GM21367 (cell line): ENCODE data around the gene ELFN1.

ENCODE experiments used
- ATAC-seq: cut with Tn5 transposase; IDR thresholded peaks from one replicate; pipeline ENCODE4 v1.9.1; 2021; ENCODE audit not compliant: unreplicated experiment

The ELFN1 gene

DNA sequence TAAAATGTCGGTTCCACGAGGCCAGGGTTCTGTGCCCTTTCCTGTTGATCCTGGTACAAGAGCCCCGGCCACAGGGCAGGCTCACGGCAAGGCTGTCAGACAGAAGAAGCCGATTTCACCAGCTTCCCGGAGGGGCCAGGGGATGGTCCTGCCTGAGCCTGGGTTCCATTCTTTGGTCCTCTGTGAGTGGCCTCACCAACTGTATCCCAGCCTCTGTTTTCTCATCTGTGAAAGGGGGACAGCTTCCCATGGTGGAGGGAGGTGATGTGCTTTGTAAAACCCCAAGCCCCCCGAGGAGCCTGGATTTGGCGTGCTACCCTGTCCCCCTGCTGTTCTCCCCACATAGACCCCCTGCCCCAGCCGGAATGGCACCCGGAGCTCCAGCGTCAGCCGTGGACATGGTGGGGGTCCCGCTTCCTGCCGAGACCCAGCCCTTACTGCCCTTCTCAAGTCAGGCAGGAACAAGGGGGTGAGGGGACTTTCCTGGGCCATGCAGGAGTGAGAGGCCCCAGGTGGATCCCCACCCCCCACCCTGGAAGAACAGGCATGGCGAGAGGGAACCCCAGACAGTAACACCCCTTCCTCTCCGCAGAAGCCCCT is 28.3 kb upstream of the ELFN1 start:
- ATAC-seq = no peak

DNA sequence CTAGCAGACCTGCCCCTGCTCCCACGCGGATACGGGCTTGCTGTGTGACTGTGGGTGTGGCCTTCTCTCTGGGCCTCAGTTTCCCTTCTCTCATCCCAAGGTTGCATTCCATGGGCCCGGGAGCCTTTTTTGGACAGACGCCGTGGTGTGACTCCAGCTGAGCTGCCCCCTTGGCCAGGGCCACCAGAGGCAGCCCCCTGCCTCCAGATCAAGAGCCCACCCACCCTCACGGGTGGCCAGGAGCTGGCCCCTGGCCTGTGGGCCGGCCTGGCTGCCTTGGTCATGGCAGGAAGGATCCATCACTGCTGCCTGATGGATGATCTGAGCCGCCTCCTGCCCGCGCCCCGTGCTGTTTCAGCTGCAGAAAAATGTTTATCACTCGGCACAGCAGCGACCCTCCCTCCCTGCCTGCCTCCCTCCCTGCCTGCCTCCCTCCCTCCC is 27.8 kb upstream of the ELFN1 start:
- no peak for ATAC-seq

DNA sequence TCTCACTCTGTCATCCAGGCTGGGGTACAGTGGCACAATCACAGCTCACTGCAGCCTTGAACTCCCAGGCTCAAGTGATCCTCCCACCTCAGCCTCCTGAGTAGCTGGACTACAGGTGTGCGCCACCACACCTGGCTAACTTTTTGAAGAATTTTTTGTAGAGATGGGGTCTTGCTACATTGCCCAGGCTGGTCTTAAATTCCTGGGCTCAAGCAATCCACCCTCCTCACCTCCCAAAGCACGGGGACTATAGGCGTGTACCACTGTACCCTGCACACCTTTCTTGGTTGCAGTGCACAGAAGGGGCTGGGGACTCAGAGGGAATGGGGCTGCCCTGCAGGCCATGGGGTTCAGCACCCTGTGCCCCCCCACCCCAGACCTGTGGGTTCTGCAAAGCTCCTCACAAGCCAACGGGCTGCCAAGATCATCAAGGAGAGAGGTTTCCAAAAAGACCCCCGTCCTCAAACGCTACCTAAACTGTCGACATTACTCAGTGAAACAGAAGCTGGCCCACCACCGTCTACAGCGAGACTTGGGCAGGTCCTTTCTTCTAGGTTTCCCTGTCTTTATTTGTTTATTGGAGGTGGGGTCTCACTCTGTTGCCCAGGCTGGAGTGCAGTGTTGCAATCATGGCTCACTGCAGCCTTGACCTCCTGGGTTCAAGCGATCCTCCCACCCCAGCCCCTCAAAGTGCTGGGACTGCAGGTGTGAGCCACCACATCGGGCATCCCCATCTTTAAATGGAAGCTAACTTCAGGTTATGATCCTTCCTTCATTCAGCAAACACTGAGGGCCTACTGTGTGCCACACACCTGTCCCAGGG is 26.6 kb upstream of the ELFN1 start:
- no peak for ATAC-seq

DNA sequence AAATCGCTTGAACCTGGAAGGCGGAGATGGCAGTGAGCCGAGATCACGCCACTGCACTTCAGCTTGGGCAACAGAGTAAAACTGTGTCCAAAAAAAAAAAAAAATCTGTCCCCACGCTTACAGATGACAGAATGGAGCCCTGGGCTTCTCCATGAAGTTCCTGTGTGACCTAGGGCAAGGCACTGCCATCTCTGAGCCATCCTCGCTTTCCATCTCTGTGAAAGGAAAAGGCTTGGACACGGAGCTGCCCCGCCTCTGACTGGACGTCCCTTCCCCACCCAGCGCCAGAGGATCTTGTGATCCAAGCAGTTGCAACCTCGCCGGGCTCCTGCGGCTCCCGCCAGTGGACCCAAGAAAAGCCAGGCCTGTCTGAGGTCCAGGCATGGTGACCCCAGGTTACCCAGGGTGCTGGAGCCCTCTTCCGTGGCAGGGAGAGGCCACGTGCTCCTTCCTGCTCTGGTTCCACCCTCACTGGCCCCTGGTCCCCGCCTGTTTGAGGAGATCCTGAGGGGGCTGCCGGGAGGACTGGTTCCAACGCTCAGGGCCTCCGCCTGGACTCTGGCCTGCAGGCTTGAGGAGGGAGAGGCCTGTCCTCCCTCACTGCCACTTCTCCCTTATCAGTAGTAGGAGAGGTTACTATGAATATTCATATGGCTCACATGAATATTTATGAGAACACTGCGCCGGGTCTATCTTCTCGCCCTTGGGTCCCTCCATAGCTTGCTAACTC is 25.6 kb upstream of the ELFN1 start:
- ATAC-seq = no peak

GRCh38 chr7:1645071-1645409 is 25.0 kb upstream of the ELFN1 start:
- no peak for ATAC-seq

- ATAC-seq = no peak
Measured at GRCh38 chr7:1645476-1645875, 24.6 kb upstream of the ELFN1 start.

GRCh38 chr7:1646391-1646790 is 23.7 kb upstream of the ELFN1 start:
- ATAC-seq = no peak

- ATAC-seq = no peak
Measured at GRCh38 chr7:1646957-1647891, 22.9 kb upstream of the ELFN1 start.

DNA sequence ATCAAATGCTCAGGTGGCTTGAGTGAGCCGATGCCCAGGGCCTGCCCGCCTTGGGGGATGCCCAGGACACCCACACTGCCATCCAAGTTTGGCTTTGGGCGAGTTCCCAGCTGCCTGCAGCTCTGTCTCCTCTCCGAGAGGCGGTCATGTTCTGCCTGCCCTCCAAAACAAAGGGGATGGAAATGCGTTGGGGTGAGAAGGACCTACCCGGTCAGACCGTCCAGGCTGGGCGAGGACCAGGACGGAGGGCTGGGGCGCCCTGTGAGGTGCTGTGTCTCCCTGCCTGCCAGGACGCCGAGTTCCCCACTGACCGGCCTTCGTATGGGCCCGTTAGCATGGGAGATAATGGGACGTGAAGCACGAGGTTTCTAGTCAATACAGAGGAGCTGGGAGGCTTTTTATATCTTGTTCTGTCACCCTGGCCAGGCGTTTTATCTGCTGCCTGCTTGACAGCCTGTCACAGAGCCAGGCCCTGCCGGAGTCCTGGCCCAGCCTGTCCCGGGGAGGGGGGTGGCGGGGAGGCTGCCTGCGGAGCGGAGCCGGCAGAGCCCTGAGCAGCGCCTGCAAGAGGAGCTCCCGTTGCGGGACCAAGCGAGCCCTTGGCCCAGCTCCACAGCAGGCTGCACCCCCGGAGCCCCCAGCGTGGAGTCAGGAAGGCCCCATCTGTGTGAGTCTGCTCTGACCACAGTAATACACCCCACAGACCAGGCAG is 22.0 kb upstream of the ELFN1 start:
- ATAC-seq = no peak

DNA sequence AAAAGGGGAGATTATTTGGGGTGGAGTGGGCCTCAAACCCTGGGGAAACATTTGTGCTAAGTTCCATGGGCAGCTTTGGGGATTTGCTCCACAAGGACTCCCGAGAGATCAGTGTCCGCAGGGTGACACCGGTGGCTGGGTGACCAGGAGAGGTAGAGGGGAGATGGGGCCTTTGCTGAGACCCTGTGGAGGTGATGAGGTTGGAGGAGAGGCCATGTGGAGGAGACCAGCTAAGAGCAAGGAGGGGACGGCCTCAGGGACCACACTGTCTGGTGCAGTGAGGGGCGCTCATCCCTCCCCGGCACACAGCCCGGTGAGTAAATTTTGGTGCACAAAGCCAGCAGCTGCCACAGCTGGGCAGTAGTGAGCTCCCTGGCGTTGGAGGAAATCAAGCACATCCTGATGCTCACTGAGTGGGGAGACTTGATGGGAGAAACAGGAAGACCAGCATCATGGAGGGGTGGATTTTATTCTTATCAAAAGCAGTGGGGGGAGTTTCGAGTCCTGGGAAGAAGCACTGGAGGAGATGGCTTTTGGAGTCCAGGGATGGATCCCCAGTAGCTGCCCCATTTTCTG is 20.2 kb upstream of the ELFN1 start:
- no peak for ATAC-seq

- ATAC-seq = no peak
Measured at GRCh38 chr7:1650363-1651030, 19.6 kb upstream of the ELFN1 start.

- ATAC-seq = no peak
Measured at GRCh38 chr7:1651031-1651446, 19.0 kb upstream of the ELFN1 start.

DNA sequence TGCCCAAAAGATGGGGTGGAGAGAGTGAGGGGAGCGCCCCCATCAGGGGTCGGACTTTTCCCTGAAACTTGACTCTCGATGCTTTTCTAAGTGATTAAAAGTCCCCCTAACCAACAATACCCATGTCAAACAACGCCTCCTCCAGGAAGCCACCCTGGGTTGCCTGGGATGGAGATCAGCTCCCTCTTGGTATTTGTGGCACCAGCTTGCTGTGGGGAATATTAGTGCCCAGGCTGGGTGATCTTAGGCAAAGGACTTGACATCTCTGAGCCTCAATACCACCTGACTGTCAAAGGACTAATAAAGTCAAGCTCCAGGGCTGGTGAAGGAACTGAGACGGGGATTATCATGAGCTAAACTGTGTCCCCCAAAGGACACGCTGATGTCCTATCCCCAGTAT is 18.2 kb upstream of the ELFN1 start:
- no peak for ATAC-seq

DNA sequence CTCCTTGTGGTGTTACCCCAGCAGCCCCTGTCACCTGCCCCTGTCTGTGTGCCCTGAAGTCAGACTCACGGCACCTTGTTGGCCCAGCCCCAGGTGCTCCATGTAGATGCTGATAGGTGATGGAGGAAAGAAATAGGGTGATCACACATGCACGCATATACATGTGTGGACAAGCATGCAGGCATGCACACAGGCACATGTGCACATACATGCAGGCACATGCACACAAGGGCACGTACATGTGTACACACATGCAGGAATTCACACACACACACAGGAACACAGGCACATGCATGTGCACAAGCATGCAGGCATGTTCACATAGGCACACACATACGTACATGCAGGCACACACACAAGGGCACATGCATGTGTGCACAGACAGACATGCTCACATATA is 16.6 kb upstream of the ELFN1 start:
- ATAC-seq = no peak

- ATAC-seq = no peak
Measured at GRCh38 chr7:1654111-1654510, 16.0 kb upstream of the ELFN1 start.

DNA sequence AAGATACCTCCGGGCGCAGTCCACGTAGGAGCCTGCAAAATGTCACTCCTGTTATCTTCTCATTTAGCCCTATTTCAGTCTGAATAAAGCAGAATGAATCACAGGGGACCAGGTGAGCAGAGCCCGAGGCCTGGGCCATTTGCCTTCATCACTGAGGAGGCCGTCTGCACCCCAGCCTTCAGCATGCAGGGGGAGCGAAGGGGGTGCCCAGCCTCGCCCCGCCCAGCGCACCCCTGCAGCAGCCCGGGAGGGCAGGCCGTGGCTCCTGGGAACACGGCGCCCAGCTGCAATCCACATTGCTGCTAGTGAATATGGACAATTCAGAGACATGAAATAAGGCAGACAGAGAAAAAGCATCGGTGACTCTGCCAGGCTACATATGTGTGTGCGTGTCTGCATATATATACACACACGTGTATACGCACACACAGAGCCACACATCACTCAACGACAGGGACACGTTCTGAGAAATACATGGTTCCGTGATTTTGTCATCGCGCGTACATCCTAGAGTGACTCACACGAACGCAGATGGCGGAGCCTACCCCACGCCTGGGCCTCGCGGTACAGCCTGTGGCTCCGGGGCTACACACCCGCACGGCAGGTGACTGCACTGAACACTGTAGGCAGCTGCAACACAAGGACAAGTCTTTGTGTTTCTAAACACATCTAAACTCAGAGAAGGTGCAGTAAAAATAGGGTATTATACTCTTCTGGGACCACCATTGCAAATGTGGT is 15.2 kb upstream of the ELFN1 start:
- no peak for ATAC-seq

GRCh38 chr7:1659696-1660095 is 10.4 kb upstream of the ELFN1 start:
- ATAC-seq = no peak

DNA sequence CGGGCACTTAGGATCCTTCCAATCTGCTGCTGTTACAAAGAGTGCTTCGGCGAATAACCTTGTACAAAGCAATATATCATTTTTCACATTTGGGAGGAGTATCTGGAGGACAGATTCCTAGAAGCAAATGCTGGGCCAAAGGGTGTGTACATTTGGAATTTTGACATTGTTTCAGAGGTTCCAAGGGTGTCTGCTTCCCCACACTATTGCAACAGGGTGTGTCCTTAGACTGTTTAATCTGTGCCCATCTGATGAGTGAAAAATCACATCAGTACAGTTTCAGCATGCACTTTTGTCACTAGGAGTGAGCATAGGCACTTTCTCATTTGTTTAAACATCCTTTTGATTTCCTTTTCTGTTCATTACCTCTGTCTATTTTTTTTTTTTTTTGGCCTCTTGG is 8.6 kb upstream of the ELFN1 start:
- no peak for ATAC-seq

GRCh38 chr7:1662101-1662500 is 8.0 kb upstream of the ELFN1 start:
- no peak for ATAC-seq
